GM21717 (cell line): ENCODE measurements around the gene ST3GAL2.
"Not testable (repeated sequence)": the region's sequence is repeated elsewhere in the genome, so short reads cannot be mapped to it uniquely, and the experiment has no call there.

Experiments
- ATAC-seq: cut with Tn5 transposase; IDR thresholded peaks from one replicate; pipeline ENCODE4 v1.9.1; 2021; ENCODE audit warnings: mild to moderate bottlenecking, moderate library complexity; ENCODE audit not compliant: unreplicated experiment

ST3GAL2 gene

DNA sequence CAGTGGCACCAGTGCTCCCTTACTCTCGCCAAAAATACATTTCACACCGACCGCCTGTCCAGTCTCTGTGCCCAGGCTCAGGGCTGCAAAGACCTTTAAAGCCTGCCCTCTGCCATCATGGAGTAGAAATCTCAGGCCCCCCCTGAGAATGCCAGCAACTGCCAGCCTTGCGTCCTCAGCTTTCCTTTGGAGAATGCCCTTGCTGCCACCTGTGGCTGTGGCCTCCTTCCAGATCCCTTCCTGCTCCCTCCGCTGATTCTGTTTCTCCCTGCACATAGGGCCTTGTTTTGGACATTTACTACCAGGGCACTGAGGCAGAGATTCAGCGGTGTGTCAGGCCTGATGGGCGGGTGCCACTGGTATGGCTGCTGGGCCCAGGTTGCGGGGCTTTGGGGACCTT is 28.7 kb upstream of the ST3GAL2 start:
- no peak for ATAC-seq

DNA sequence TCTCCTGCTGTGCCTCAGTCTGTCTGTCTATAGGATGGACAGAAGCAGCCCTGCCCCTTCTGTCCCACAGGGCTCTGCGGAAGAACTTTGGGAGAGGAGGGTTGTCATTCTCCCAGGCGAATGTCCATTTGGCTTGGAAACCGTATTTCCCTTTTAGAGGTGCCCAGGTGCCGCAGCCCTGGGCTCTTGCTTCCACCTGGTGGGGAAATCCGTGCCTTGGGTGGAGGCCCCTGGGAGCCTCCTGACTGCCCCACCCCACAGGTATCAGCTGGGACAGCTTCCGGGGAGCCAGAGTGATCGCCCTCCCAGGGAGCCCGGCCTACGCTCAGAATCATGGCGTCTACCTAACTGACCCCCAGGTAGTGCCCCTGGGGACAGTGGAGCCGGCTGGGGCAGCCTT is 28.2 kb upstream of the ST3GAL2 start:
- no peak for ATAC-seq

DNA sequence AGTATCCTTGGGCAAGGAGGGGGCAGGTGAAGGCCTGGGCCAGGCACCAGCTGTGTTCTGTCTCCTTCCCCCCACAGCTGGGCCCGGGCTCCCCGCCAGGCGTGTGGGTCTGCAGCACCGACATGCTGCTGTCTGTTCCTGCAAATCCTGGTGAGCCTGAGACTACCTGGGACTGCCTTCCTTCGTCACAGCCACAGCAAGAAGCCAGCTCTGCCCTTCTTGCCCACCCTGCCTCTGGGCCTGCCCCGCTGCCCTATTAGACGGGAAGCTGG is 27.8 kb upstream of the ST3GAL2 start:
- no peak for ATAC-seq

DNA sequence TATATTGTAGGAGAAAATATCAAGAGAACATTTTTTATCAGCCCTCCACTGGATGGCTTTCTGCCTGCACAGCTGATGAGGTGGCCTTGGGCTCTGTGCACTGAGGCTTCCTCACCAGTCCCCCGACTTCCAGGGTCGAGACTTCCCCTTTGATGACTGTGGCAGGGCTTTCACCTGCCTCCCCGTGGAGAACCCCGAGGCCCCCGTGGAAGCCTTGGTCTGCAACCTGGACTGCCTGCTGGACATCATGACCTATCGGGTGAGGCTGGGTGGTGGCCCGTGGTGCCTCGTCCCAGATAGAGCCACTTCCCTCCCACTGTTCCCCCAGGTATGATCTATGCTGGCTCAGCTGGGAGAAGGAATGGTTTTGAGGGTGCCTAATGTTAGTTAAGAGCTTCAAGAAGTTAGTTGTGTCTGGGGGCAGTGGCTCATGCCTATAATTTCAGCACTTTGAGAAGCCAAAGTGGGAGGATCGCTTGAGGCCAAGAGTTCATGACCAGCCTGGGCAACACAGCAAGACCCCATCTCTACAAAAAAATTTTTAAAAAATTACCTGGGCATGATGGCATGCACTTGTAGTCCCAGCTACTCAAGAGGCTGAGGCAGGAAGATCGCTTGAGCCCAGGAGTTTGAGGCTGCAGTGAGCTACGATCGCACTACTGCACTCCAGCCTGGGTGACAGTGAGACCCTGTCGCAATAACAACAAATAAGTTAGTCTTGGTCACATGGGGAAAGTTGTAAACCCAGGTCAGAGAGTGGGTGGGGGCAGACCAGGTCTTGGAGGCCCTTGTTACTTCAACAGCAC is 27.3 kb upstream of the ST3GAL2 start:
- ATAC-seq, result no peak

DNA sequence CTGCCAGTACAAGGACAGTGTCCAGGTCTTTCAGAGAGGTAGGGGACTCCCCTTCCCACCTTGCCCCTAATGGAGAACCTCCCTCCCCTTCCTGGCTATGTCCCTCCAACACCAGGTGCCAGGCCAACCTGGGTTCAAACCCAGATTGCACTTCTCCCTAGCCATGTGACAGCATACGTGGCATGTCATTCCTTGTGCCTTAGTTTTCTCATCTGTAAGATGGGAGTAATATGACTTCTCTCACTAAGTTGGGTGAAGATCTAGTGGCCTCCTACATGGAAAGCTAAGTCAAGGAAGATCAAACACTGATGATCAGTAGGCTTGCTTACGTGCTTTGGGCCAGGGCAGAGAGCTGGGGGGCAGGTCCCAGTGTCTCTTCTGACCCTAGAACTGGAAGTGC is 24.3 kb upstream of the ST3GAL2 start:
- ATAC-seq, result no peak

DNA sequence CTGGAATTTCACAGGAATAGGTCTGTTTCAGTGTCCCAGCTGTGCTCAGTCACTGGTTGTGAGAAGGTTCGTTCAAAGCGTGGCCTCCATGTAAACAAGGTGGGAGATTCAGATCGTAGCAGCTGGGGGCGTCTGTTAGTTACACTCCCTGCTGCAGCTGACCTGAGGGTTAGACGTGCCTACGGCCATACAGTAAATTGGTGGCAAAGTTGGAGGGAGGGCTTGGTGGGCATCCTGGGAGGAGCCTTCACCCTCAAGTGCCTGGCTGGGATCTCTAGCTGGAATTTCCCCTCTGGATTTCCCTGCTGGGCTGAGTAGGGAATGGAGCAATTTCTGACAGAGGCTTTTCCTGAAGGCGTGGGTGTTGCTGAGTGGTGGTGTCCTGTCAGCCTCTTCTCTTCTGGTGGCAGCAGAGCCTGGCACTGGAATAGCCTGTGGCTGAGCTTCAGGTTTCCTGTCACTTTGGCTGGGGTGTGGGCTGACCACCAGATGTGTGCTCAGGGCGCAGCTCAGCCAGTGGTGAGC is 21.9 kb upstream of the ST3GAL2 start:
- no peak for ATAC-seq

DNA sequence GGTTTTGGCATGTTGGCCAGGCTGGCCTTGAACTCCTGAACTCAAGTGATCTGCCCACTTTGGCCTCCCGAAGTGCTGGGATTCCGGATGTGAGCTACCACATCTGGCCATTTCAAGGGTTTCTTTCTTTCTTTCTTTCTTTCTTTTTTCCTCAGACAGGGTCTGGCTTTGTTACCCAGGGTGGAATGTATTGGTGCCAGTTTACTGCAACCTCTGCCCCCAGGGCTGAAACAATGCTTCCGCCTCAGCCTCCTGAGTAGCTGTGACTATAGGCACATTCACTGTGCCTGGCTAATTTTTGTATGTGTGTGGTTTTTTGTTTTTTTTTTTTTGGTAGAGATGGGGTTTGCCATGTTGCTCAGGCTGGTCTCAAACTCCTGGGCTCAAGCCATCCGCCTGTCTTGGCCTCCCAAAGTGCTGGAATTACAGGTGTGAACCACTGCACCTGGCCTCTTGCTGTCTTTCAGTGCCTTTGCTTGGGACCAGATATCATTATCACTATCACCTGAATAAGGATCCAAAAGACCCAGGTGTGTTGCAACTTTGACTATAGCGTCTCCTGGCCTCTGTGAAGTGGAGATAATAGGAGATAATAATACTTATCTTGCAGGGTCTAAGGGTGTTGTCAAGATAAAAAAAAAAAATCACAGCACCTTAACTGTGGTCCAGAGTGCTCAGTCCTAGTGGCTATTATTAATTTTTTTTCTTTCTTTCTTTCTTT is 18.7 kb upstream of the ST3GAL2 start:
- ATAC-seq, result no peak

DNA sequence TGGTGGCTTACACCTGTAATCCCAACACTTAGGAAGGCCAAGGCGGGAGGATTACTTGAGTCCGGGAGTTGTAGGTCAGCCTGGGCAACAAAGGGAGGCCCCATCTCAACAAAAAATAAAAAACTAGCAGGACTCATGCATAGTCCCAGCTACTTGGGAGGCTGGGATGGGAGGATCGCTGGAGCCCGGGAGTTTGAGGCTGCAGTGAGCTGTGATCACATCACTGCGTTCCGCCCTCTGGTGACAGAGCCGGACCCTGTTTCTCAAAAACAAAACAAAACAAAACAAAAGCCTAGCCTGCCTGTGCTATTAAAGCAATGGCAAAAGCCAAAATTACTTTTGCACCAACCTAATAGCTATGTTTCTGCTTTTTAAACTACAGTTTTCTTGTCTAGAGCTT is 17.0 kb upstream of the ST3GAL2 start:
- no peak for ATAC-seq

DNA sequence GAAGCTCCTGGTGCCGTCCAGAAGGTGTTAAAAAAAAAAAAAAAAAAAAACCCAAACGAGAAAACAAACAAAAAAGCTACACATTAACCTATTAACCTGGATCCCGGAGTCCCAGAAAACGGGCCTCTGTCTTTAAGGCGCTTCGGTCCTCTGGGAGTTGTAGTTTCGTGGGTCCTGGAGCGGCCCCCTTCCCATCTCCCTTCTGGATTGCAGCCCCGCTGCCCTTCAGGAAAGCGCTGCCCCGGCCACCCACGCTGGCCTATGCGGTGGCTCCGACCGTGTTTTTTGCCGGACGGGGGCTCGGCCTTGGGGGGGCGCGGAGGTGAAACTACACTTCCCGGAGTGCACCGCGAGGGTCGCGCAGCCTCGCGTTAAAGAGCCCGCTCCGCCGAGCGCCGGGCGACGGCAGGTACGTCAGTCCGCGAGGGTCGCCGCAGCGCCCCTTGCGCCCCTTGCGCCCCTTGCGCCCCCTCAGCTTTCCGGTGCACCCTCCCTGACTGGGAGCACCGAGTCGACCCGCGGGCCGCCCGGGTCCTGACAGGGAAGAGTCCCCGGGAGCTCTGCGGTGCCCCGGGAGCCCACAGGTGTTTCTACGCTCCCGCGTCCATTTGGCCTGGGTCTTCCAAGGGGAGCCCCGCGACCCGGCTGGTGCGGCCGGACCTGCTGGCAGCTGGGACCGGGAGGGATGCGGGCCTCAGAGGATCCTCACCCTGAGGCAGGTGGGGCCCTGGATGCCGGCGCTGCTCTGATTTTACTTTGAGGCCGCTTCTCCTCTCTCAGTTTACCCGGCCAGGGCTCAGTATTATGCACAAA is 15.5 kb upstream of the ST3GAL2 start, which contains the start of gene FCSK:
FCSK (plus strand) TSS at position 374 of the 813 bp plus-strand sequence. CDS start 8,596 bp downstream, outside the sequence.
- peak; percentile 82 for ATAC-seq

DNA sequence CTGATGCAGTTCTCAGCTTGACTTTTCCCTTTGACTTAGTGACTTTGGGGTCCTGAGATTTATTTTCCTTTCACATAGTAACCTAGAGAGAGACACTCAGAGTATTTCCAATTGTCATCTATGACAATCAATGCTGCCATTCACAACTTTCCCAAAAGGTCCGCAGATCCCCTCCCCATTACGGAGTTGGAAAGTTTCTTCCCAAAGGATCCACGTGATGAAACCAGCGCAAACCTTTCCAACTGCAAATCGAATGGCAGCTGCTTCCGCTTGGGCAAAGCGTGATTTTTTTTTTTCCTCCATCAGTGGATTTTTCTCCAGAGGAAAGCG is 15.0 kb upstream of the ST3GAL2 start:
- ATAC-seq, result peak; percentile 13

DNA sequence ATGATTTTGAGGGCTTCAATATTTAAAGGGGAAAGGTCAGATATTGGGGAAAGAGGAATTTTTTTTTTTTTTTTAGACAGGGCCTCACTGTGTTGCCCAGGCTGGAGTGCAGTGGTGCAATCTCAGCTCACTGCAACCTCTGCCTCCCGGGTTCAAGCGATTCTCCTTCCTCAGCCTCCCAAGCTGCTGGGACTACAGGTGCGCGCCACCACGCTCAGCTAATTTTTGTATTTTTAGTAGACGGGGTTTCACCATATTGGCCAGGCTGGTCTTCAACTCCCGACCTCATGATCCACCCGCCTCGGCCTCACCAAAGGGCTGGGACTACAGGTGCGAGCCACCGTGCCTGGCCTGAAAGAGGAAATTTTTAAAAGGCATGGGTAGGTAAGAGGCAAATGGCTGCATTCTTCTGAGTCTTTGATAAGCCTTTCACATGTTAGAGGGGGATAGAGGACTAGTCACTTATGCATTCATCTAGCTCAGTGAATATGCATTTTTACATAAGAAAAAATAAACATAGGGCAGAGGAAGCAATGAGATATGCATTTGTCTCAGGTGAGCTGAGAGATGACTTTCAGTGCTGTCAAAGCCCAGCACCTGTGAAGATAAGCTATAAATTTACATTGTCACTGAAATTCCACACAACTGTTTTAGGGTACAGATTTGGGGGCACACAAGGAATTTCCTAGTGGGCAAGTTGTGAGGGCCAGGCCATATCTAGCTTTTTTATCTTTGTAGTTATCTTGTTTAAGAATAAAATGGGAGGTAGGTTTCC is 14.4 kb upstream of the ST3GAL2 start:
- ATAC-seq, result no peak

DNA sequence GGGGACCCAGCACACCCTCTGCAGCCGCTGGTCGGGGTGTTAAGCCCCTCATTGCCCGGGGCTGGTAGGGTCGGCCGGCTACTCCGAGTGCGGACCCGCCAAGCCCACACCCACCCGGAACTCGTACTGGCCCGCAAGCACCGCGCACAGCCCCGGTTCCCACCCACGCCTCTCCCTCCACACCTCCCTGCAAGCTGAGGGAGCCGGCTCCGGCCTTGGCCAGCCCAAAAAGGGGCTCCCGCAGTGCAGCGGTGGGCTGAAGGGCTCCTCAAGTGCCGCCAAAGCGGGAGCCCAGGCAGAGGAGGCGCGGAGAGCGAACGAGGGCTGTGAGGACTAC is 12.1 kb upstream of the ST3GAL2 start:
- ATAC-seq, result not testable (repeated sequence)

DNA sequence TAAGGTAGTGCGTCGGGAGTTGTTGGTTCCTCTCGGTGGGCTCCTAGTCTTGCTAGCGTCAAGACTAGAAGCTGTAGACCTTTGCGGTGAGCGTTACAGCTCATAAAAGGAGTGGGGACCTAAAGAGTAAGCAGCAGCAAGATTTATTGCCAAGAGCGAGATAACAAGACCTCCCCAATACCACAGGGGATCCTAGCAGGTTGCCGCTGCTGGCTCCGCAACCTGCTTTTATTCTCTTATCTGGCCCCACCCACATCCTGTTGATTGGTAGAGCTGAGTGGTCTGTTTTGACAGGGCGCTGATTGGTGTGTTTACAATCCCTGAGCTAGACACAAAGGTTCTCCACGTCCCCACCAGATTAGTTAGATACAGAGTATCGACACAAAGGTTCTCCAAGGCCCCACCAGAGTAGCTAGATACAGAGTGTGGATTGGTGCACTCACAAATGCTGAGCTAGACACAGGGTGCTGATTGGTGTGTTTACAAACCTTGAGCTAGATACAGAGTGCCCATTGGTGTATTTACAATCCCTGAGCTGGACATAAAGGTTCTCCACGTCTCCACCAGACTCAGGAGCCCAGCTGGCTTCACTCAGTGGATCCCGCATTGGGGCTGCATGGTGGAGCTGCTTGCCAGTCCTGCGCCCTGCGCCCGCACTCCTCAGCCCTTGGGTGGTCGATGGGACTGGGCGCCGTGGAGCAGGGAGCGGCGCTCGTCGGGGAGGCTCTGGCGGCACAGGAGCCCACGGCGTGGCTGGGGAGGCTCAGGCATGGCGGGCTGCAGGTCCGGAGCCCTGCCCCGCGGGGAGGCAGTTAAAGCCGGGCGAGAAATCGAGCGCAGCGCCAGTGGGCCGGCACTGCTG is 11.5 kb upstream of the ST3GAL2 start:
- ATAC-seq, result not testable (repeated sequence)

DNA sequence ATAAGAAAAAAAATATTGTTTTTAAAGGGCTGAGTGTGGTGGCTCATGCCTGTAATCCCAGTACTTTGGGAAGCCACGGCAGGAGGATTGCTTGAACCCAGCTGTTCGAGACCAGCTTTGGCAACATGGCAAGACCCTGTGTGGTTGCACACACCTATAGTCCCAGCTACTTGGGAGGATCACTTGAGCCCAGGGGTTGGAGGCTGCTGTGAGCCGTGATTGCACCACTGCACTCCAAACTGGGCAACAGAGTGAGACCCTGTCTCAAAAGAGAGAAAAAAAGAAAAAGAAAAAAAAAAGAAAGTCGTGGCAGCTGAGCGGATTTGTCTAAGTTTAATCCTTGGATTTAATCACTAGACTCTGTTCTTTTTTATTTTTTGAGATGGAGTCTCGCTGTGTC is 9.2 kb upstream of the ST3GAL2 start:
- ATAC-seq, result no peak

DNA sequence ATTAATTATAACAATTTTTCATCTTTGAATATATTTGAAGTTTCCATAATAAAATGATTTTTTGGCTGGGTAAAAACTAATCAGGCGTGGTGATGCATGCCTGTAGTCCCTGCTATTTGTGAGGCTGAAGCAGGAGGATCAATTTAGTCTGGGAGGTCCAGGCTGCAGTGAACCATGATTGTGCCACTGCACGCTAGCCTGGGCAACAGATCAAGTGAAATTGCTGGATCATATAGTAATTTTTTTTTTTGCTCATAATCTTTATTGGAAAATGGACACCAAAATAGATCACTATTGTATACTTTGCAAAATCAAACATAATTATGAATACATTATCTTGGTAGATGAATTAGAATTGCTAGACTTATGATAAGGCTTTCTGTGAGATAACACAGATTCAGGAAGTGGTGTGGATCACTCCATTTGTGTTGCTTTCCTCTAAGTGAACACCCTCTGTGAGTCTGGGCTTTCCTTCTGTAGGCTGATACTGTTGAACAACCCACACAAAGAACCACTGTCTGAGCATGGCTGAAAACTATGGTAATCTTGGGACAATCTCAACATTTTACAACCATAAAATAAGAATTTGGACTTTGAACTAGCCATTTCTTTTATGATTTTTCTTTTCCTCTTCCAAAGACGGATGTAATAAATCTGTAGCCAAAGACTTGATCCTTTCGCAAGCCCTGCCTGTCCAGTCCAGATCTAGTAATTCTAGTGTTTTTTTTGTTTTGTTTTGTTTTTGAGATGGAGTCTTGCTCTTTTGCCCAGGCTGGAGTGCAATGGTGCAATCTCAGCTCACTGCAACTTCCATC is 5.6 kb upstream of the ST3GAL2 start:
- no peak for ATAC-seq

DNA sequence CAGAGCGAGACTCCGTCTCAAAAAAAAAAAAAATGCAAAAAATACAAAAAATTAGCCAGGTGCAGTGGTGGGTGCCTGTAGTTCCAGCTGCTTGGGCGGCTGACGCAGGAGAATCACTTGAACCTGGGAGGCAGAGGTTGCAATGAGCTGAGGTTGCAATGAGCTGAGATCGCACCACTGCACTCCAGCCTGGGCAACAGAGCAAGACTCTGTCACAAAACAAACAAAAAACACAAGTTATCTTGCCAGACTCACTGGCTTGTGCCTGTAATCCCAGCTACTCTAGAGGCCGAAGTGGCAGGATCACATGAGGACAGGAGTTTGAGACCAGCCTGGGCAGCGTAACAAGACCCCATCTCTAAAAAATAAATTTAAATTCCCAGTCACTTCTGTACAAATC is 3.4 kb upstream of the ST3GAL2 start:
- no peak for ATAC-seq

DNA sequence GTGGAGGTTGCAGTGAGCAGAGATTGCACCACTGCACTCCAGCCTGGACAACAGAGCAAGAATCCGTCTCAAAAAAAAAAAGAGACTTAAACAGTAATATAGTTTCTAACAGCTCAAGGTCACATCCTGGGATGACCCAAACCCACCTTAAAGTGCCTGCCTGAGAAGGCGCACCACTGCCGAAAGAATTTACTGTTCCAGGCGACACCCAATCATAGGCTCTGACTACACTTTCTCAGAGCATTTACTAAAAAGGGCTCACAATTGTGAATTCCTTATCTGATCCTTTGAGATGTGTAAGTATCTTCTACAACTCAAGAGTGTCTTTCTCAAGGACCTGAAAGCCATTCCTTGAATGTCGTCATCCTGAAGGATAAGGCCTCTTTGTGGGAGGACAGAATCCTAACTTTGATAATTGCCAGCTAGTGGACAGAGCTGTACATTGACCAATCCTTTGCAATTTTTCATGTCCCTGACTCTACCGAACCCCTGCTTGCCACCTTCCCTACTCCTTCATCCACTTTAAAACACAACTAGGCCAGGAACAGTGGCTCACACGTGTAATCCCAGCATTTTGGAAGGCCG is 2.6 kb upstream of the ST3GAL2 start:
- no peak for ATAC-seq

DNA sequence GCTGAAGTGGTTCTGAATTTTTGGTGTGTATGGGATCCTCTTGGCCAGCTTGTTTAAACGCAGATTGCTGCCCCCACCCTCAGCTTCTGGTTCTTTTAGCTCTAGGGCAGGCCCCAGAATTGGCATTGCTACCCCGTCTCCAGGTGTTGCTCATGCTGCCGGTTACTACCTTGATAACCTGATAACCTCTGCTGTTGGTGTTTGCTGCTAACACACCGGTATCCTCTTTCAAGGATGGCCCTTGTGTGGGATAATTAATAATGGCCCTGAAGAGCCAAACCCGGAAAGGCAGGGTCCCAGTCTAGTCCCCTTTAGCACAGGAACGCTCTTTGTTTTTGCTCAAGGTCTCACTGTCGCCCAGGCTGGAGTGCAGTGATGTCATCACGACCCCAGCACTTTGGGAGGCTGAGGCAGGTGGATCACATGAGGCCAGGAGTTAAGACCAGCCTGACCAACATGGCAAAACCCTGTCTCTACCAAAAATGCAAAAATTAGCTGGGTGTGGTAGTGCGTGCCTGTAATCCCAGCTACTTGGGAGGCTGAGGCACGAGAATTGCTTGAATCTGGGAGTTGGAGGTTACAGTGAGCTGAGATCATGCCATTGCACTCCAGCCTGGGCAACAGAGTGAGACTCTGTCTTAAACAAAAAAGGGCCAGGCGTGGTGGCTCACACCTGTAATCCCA is 1.3 kb upstream of the ST3GAL2 start:
- ATAC-seq, result no peak
